Measurements from ENCODE around the gene PRKCA. TPM values are rescaled to one million over a fixed set of nuclear protein-coding genes. Genes with fewer than 3 reads are reported as not detected.

The PRKCA gene
- total and polyA plus RNA-seq, 2 donors (not counting 3 experiments of a cell fraction or from before 2014, with no cell fraction given) = 7.5 to 34.2 TPM

GRCh38 chr17:66420961-66421371 lies 118.6 kb downstream of the PRKCA start:
- no peaks in the 10 kb centered on the region for H3K4me1 ChIP-seq (ENCODE audit: control insufficient read depth, extremely low read depth, insufficient read depth, low read length)
- no peaks in the 10 kb centered on the region for H3K27me3 ChIP-seq (ENCODE audit: control insufficient read depth in 2 of 2, insufficient read depth in 2 of 2, low read length in 2 of 2)
- no peak overlapping the region for H3K27ac ChIP-seq (ENCODE audit: insufficient read depth, low read depth, low read length)
- no peaks in the 10 kb centered on the region for H3K36me3 ChIP-seq (ENCODE audit: control insufficient read depth in 2 of 2, extremely low read depth in 1 of 2, insufficient read depth in 2 of 2, low read length in 2 of 2)
- no peak for DNase-seq (ENCODE audit: low read depth, low spot score)
- H3K4me2 ChIP-seq (ENCODE audit: insufficient read depth, low read length) = no peak overlapping the region
- H4K20me1 ChIP-seq (replicated peaks; ENCODE audit: control insufficient read depth, extremely low read depth, insufficient read depth, low read length) = no peaks in the 10 kb centered on the region
- no peaks in the 10 kb centered on the region for H3K9me3 ChIP-seq (replicated peaks; ENCODE audit: control insufficient read depth, insufficient read depth, low read length)
- ChIA-PET CTCF (interaction anchor here (0.6 kb wide), 1 partner anchor 28 kb away, joined by 3 read pairs; no protein-coding TSS in a partner anchor), POLR2A (no interaction called here)
- no peak overlapping the region for H2AFZ ChIP-seq (ENCODE audit: low read depth, low read length)
- H3K9me1 ChIP-seq (replicated peaks; ENCODE audit: control insufficient read depth, extremely low read depth, insufficient read depth, low read length) = no peaks in the 10 kb centered on the region
- no peak overlapping the region for H3K4me3 ChIP-seq (replicated peaks in 1 of 3; ENCODE audit: insufficient read depth in 1 of 3, low read depth in 1 of 3, low read length in 3 of 3)
- H3K79me2 ChIP-seq (ENCODE audit: control insufficient read depth, insufficient read depth, low read length) = peaks cover 8% of the 10 kb centered on the region
- TF ChIP-seq MAX (IDR thresholded peaks at IDR 0.05; ENCODE audit: insufficient read depth, insufficient read length) (no peak), FOS (IDR thresholded peaks at IDR 0.05; ENCODE audit: borderline replicate concordance, insufficient read depth, low read length) (no peak), MYC (IDR thresholded peaks at IDR 0.05; ENCODE audit: low read depth, low read length) (no peak), POLR2A (IDR thresholded peaks at IDR 0.05; ENCODE audit: low read depth, low read length) (no peak)
- H3K9ac ChIP-seq (replicated peaks; ENCODE audit: extremely low read depth, insufficient read depth, low read length) = no peak overlapping the region
- BruUV-seq (replicated peaks) = no TSS peak
- intact Hi-C loops (cut with micrococcal nuclease) (loop anchor here (5.0 to 10.0 kb wide), 2 partner anchors 114 to 166 kb away; no protein-coding TSS in a partner anchor), dilution Hi-C loops (cut with MboI; ENCODE audit: extremely low pct_ligation_motif_present, low sequenced_read_pairs) (no loop called here)
- no peak for FAIRE-seq

GRCh38 chr17:66422186-66422585 lies 119.8 kb downstream of the PRKCA start:
- intact Hi-C loops (cut with micrococcal nuclease) = loop anchor here (5.0 to 10.0 kb wide), 2 partner anchors 115 to 167 kb away; no protein-coding TSS in a partner anchor
- no peaks in the 10 kb centered on the region for H3K9me1 ChIP-seq (replicated peaks; ENCODE audit: control insufficient read depth, extremely low read depth, insufficient read depth, low read length)
- no TSS peak for BruUV-seq (replicated peaks)
- no peak overlapping the region for H3K9ac ChIP-seq (replicated peaks; ENCODE audit: extremely low read depth, insufficient read depth, low read length)
- H3K79me2 ChIP-seq (ENCODE audit: control insufficient read depth, insufficient read depth, low read length) = peaks cover 12% of the 10 kb centered on the region
- DNase-seq (ENCODE audit: low read depth, low spot score) (no peak), FAIRE-seq (no peak)
- H3K4me2 ChIP-seq (ENCODE audit: insufficient read depth, low read length) = no peak overlapping the region
- no peaks in the 10 kb centered on the region for H4K20me1 ChIP-seq (replicated peaks; ENCODE audit: control insufficient read depth, extremely low read depth, insufficient read depth, low read length)
- ChIA-PET POLR2A (no interaction called here), CTCF (interaction anchor here (1.4 kb wide), 2 partner anchors 14 to 145 kb away, joined by 4 to 7 read pairs; no protein-coding TSS in a partner anchor)
- H3K4me1 ChIP-seq (ENCODE audit: control insufficient read depth, extremely low read depth, insufficient read depth, low read length) = no peaks in the 10 kb centered on the region
- TF ChIP-seq JUN (IDR thresholded peaks at IDR 0.05; ENCODE audit: borderline replicate concordance, insufficient read depth, insufficient read length, low read depth) (no peak), EZH2 (IDR thresholded peaks at IDR 0.05; ENCODE audit: borderline replicate concordance, low read depth, low read length, severe bottlenecking) (no peak), POLR2AphosphoS5 (IDR thresholded peaks at IDR 0.05; ENCODE audit: insufficient read depth, low read depth, low read length) (no peak), FOS (IDR thresholded peaks at IDR 0.05; ENCODE audit: borderline replicate concordance, insufficient read depth, low read length) (no peak), MAX (IDR thresholded peaks at IDR 0.05; ENCODE audit: insufficient read depth, insufficient read length) (no peak), GATA2 (IDR thresholded peaks at IDR 0.05; ENCODE audit: insufficient read depth, insufficient read length, low read depth, low read length) (no peak), MYC (IDR thresholded peaks at IDR 0.05; ENCODE audit: low read depth, low read length) (no peak), POLR2A (IDR thresholded peaks at IDR 0.05; ENCODE audit: low read depth, low read length) (no peak)
- TF ChIP-seq, protein P1, sequence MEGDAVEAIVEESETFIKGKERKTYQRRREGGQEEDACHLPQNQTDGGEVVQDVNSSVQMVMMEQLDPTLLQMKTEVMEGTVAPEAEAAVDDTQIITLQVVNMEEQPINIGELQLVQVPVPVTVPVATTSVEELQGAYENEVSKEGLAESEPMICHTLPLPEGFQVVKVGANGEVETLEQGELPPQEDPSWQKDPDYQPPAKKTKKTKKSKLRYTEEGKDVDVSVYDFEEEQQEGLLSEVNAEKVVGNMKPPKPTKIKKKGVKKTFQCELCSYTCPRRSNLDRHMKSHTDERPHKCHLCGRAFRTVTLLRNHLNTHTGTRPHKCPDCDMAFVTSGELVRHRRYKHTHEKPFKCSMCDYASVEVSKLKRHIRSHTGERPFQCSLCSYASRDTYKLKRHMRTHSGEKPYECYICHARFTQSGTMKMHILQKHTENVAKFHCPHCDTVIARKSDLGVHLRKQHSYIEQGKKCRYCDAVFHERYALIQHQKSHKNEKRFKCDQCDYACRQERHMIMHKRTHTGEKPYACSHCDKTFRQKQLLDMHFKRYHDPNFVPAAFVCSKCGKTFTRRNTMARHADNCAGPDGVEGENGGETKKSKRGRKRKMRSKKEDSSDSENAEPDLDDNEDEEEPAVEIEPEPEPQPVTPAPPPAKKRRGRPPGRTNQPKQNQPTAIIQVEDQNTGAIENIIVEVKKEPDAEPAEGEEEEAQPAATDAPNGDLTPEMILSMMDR (IDR thresholded peaks at IDR 0.05; ENCODE audit: extremely low read depth in 1 of 2, insufficient read depth in 1 of 2, low read depth in 1 of 2, low read length in 2 of 2) = no peak
- no peaks in the 10 kb centered on the region for H3K9me3 ChIP-seq (replicated peaks; ENCODE audit: control insufficient read depth, insufficient read depth, low read length)
- no peaks in the 10 kb centered on the region for H3K36me3 ChIP-seq (ENCODE audit: control insufficient read depth in 2 of 2, extremely low read depth in 1 of 2, insufficient read depth in 2 of 2, low read length in 2 of 2)
- no peak overlapping the region for H3K4me3 ChIP-seq (replicated peaks in 1 of 3; ENCODE audit: insufficient read depth in 1 of 3, low read depth in 1 of 3, low read length in 3 of 3)
- dilution Hi-C loops (cut with MboI; ENCODE audit: extremely low pct_ligation_motif_present, low sequenced_read_pairs) = no loop called here
- no peak overlapping the region for H2AFZ ChIP-seq (ENCODE audit: low read depth, low read length)
- H3K27ac ChIP-seq (ENCODE audit: insufficient read depth, low read depth, low read length) = no peak overlapping the region
- H3K27me3 ChIP-seq (ENCODE audit: control insufficient read depth in 2 of 2, insufficient read depth in 2 of 2, low read length in 2 of 2) = no peaks in the 10 kb centered on the region

All from endothelial cell of umbilical vein (primary cell).